HepG2 (cell line): Measurements from ENCODE around the gene DISP2. TPM values are rescaled to one million over a fixed set of nuclear protein-coding genes. Genes with fewer than 3 reads are reported as not detected.

Source experiments
- BCL6 ChIP-seq: IDR thresholded peaks from 2 replicates; pipeline ENCODE4 v1.6.1; 2016; ENCODE audit warnings: missing genetic modification reagents, missing compliant biosample characterization
- DNMT3B ChIP-seq: conservative IDR thresholded peaks from 2 replicates; pipeline ENCODE4 v1.6.1; 2016; ENCODE audit warnings: missing biosample characterization, control low read depth
- GFI1 ChIP-seq: sonication (generic); formaldehyde crosslinking; IDR thresholded peaks from 2 replicates; pipeline ENCODE4 v1.5.0; 2020; ENCODE audit warnings: missing genetic modification reagents, mild to moderate bottlenecking, borderline replicate concordance
- HOXA5 ChIP-seq: sonication (generic); formaldehyde crosslinking; IDR thresholded peaks from 2 replicates; pipeline ENCODE4 v1.4.0; 2020; ENCODE audit warnings: missing genetic modification reagents
- KDM5B ChIP-seq: sonication (generic); formaldehyde crosslinking; IDR thresholded peaks from 2 replicates; pipeline ENCODE4 v1.4.0; 2020; ENCODE audit warnings: missing genetic modification reagents, mild to moderate bottlenecking, borderline replicate concordance
- NR2F2 ChIP-seq: IDR thresholded peaks from 2 replicates; pipeline ENCODE4 v1.6.1; 2012; ENCODE audit warnings: low read depth, inconsistent platforms, borderline replicate concordance
- SETDB1 ChIP-seq: sonication (generic); formaldehyde crosslinking; IDR thresholded peaks from 2 replicates; pipeline ENCODE4 v1.5.1; 2020; ENCODE audit warnings: missing genetic modification reagents, mild to moderate bottlenecking, borderline replicate concordance
- SMAD9 ChIP-seq: sonication (generic); formaldehyde crosslinking; IDR thresholded peaks from 2 replicates; pipeline ENCODE4 v1.5.1; 2020; ENCODE audit warnings: mild to moderate bottlenecking, missing genetic modification reagents
- SOX6 ChIP-seq, 2 experiments: fragments of 450-650 bp in 1 of 2; sonication (generic) in 1 of 2; formaldehyde crosslinking in 1 of 2; IDR thresholded peaks; 2 replicates each; pipeline versions ENCODE4 v1.4.0 to v1.6.1; 2017 to 2020; ENCODE audit warnings: antibody characterized with exemption in 1 of 2, mild to moderate bottlenecking in 1 of 2, missing genetic modification reagents in 1 of 2
- ZNF274 ChIP-seq: sonication (generic); formaldehyde crosslinking; IDR thresholded peaks from 2 replicates; pipeline ENCODE4 v1.5.1; 2020; ENCODE audit warnings: mild to moderate bottlenecking, missing genetic modification reagents
- ZNF432 ChIP-seq: sonication (generic); formaldehyde crosslinking; IDR thresholded peaks from 2 replicates; pipeline ENCODE4 v1.5.0; 2020; ENCODE audit warnings: missing genetic modification reagents, mild to moderate bottlenecking, borderline replicate concordance
- polyA plus RNA-seq, 8 experiments: library from polyadenylated mRNA; depleted of rRNA in 3 of 8; stranded (reverse) in 7 of 8; unstranded in 1 of 8; fragments of >200 nt; fragmentation: Illumina TruSeq in 4 of 8; extraction: Trizol in 4 of 8; gene quantifications; 2 replicates each; pipeline versions ENCODE4 v1.2.1 to v1.2.3, GENCODE V29; 2011 to 2016; ENCODE audit warnings: low read depth in 4 of 8, missing spikeins in 1 of 8, mixed read lengths in 1 of 8; ENCODE audit not compliant: insufficient read depth in 1 of 8
- total RNA-seq, 5 experiments: library from RNA; depleted of rRNA; stranded (reverse); fragments of >200 nt; fragmentation: Illumina TruSeq; extraction: Trizol; gene quantifications; 2 replicates each; pipeline ENCODE4 v1.2.3, GENCODE V29; 2016; ENCODE audit warnings: low read depth in 1 of 5
- TF ChIP-seq, protein P1 (sequence below): sonication (generic); formaldehyde crosslinking; IDR thresholded peaks from 2 replicates; pipeline ENCODE4 v1.8.1; 2022; ENCODE audit warnings: low read depth, mild to moderate bottlenecking, missing genetic modification reagents
- TF ChIP-seq, protein P2 (sequence below): sonication (generic); formaldehyde crosslinking; IDR thresholded peaks from 2 replicates; pipeline ENCODE4 v1.5.0; 2020; ENCODE audit warnings: missing genetic modification reagents
- TF ChIP-seq, protein P3 (sequence below): sonication (generic); formaldehyde crosslinking; IDR thresholded peaks from 2 replicates; pipeline ENCODE4 v1.5.0; 2020; ENCODE audit warnings: mild to moderate bottlenecking, missing genetic modification reagents, borderline replicate concordance
- TF ChIP-seq, protein P4 (sequence below): sonication (generic); formaldehyde crosslinking; IDR thresholded peaks from 2 replicates; pipeline ENCODE4 v1.4.0; 2020; ENCODE audit warnings: missing genetic modification reagents

Gene DISP2
- total and polyA plus RNA-seq, 2 of the 13 experiments (the other 11 are each of a cell fraction or from before 2014, with no cell fraction given), result 0.09 to 0.32 TPM

- TF ChIP-seq, protein P1, sequence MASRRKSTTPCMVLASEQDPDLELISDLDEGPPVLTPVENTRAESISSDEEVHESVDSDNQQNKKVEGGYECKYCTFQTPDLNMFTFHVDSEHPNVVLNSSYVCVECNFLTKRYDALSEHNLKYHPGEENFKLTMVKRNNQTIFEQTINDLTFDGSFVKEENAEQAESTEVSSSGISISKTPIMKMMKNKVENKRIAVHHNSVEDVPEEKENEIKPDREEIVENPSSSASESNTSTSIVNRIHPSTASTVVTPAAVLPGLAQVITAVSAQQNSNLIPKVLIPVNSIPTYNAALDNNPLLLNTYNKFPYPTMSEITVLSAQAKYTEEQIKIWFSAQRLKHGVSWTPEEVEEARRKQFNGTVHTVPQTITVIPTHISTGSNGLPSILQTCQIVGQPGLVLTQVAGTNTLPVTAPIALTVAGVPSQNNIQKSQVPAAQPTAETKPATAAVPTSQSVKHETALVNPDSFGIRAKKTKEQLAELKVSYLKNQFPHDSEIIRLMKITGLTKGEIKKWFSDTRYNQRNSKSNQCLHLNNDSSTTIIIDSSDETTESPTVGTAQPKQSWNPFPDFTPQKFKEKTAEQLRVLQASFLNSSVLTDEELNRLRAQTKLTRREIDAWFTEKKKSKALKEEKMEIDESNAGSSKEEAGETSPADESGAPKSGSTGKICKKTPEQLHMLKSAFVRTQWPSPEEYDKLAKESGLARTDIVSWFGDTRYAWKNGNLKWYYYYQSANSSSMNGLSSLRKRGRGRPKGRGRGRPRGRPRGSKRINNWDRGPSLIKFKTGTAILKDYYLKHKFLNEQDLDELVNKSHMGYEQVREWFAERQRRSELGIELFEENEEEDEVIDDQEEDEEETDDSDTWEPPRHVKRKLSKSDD (CRISPR knock-in tag), result 0 out of 2 replicates have a peak, but pooled peaks have one; percentile 26
- TF ChIP-seq DNMT3B (CRISPR knock-in tag) (peak; percentile 69; the same call in 1 of the 2 replicates), KDM5B (CRISPR knock-in tag) (peak; percentile 80), ZNF274 (CRISPR knock-in tag) (peak; percentile 83; the same call in 1 of the 2 replicates), NR2F2 (no peak), HOXA5 (CRISPR knock-in tag) (peak; percentile 85), ZNF432 (CRISPR knock-in tag) (no peak), GFI1 (CRISPR knock-in tag) (no peak; the same call in 1 of the 2 replicates), SMAD9 (no peak), SETDB1 (CRISPR knock-in tag) (no peak), SOX6 (IDR thresholded peaks at IDR 0.05) (no peak), SOX6 (CRISPR knock-in tag; IDR thresholded peaks at IDR 0.05) (peak; percentile 43; the same call in 1 of the 2 replicates), BCL6 (peak; percentile 22; the same call in 1 of the 2 replicates)
- TF ChIP-seq, protein P2, sequence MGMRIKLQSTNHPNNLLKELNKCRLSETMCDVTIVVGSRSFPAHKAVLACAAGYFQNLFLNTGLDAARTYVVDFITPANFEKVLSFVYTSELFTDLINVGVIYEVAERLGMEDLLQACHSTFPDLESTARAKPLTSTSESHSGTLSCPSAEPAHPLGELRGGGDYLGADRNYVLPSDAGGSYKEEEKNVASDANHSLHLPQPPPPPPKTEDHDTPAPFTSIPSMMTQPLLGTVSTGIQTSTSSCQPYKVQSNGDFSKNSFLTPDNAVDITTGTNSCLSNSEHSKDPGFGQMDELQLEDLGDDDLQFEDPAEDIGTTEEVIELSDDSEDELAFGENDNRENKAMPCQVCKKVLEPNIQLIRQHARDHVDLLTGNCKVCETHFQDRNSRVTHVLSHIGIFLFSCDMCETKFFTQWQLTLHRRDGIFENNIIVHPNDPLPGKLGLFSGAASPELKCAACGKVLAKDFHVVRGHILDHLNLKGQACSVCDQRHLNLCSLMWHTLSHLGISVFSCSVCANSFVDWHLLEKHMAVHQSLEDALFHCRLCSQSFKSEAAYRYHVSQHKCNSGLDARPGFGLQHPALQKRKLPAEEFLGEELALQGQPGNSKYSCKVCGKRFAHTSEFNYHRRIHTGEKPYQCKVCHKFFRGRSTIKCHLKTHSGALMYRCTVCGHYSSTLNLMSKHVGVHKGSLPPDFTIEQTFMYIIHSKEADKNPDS (CRISPR knock-in tag), result no peak
- TF ChIP-seq, protein P3, sequence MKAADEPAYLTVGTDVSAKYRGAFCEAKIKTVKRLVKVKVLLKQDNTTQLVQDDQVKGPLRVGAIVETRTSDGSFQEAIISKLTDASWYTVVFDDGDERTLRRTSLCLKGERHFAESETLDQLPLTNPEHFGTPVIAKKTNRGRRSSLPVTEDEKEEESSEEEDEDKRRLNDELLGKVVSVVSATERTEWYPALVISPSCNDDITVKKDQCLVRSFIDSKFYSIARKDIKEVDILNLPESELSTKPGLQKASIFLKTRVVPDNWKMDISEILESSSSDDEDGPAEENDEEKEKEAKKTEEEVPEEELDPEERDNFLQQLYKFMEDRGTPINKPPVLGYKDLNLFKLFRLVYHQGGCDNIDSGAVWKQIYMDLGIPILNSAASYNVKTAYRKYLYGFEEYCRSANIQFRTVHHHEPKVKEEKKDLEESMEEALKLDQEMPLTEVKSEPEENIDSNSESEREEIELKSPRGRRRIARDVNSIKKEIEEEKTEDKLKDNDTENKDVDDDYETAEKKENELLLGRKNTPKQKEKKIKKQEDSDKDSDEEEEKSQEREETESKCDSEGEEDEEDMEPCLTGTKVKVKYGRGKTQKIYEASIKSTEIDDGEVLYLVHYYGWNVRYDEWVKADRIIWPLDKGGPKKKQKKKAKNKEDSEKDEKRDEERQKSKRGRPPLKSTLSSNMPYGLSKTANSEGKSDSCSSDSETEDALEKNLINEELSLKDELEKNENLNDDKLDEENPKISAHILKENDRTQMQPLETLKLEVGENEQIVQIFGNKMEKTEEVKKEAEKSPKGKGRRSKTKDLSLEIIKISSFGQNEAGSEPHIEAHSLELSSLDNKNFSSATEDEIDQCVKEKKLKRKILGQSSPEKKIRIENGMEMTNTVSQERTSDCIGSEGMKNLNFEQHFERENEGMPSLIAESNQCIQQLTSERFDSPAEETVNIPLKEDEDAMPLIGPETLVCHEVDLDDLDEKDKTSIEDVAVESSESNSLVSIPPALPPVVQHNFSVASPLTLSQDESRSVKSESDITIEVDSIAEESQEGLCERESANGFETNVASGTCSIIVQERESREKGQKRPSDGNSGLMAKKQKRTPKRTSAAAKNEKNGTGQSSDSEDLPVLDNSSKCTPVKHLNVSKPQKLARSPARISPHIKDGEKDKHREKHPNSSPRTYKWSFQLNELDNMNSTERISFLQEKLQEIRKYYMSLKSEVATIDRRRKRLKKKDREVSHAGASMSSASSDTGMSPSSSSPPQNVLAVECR, result peak; percentile 94
- TF ChIP-seq, protein P4, sequence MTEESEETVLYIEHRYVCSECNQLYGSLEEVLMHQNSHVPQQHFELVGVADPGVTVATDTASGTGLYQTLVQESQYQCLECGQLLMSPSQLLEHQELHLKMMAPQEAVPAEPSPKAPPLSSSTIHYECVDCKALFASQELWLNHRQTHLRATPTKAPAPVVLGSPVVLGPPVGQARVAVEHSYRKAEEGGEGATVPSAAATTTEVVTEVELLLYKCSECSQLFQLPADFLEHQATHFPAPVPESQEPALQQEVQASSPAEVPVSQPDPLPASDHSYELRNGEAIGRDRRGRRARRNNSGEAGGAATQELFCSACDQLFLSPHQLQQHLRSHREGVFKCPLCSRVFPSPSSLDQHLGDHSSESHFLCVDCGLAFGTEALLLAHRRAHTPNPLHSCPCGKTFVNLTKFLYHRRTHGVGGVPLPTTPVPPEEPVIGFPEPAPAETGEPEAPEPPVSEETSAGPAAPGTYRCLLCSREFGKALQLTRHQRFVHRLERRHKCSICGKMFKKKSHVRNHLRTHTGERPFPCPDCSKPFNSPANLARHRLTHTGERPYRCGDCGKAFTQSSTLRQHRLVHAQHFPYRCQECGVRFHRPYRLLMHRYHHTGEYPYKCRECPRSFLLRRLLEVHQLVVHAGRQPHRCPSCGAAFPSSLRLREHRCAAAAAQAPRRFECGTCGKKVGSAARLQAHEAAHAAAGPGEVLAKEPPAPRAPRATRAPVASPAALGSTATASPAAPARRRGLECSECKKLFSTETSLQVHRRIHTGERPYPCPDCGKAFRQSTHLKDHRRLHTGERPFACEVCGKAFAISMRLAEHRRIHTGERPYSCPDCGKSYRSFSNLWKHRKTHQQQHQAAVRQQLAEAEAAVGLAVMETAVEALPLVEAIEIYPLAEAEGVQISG (CRISPR knock-in tag), result peak; percentile 46; the same call in 1 of the 2 replicates
Measured at GRCh38 chr15:40405501-40406381, 47.7 kb downstream of the DISP2 start, which contains the start of gene IVD (continued).
